MM.1S (cell line): ENCODE data around the gene STAMBP.

Source experiments
- DNase-seq: peaks from one replicate; pipeline ENCODE4 v3.0.0-alpha.2; 2015
- H2AFZ ChIP-seq: fragments of 300-600 bp; sonication (generic); 2 replicates; pipeline ENCODE4 v1.6.0; 2016; ENCODE audit warnings: antibody characterized with exemption, low read length
- H3F3A ChIP-seq: fragments of 300-600 bp; sonication (generic); 2 replicates; pipeline ENCODE4 v1.6.1; 2016; ENCODE audit warnings: mild to moderate bottlenecking, antibody characterized with exemption, low read length, moderate library complexity, mixed read lengths; ENCODE audit not compliant: insufficient read depth
- H3K27ac ChIP-seq: fragments of 300-600 bp; sonication (generic); 2 replicates; pipeline ENCODE4 v1.5.1; 2016; ENCODE audit warnings: mild to moderate bottlenecking, low read length
- H3K27me3 ChIP-seq: fragments of 300-600 bp; sonication (generic); replicated peaks from 2 replicates; pipeline ENCODE4 v1.6.0; 2016; ENCODE audit warnings: low read length; ENCODE audit not compliant: insufficient read depth
- H3K36me3 ChIP-seq: fragments of 300-600 bp; sonication (generic); replicated peaks from 2 replicates; pipeline ENCODE4 v1.6.1; 2016; ENCODE audit warnings: mild to moderate bottlenecking, low read length, mixed read lengths; ENCODE audit not compliant: insufficient read depth
- H3K4me1 ChIP-seq: fragments of 300-600 bp; sonication (generic); 2 replicates; pipeline ENCODE4 v1.6.1; 2016; ENCODE audit warnings: low read length, mixed read lengths
- H3K4me2 ChIP-seq: fragments of 300-600 bp; sonication (generic); 2 replicates; pipeline ENCODE4 v1.6.0; 2016; ENCODE audit warnings: low read depth, low read length
- H3K4me3 ChIP-seq: fragments of 300-600 bp; sonication (generic); 2 replicates; pipeline ENCODE4 v1.5.1; 2016; ENCODE audit warnings: low read length, mixed read lengths
- H3K79me2 ChIP-seq: fragments of 300-600 bp; sonication (generic); 2 replicates; pipeline ENCODE4 v1.6.1; 2016; ENCODE audit warnings: mixed run types, low read length, mixed read lengths
- H3K9ac ChIP-seq: fragments of 300-600 bp; sonication (generic); 2 replicates; pipeline ENCODE4 v1.6.1; 2016; ENCODE audit warnings: low read length, mixed read lengths
- H3K9me2 ChIP-seq: fragments of 300-600 bp; sonication (generic); replicated peaks from 2 replicates; pipeline ENCODE4 v1.6.1; 2016; ENCODE audit warnings: mild to moderate bottlenecking, low read length, mixed read lengths; ENCODE audit not compliant: insufficient read depth
- H3K9me3 ChIP-seq: fragments of 300-600 bp; sonication (generic); replicated peaks from 2 replicates; pipeline ENCODE4 v1.6.1; 2016; ENCODE audit warnings: mild to moderate bottlenecking, low read length, mixed read lengths; ENCODE audit not compliant: insufficient read depth
- H4K20me1 ChIP-seq: fragments of 300-600 bp; sonication (generic); 2 replicates; pipeline ENCODE4 v1.6.1; 2016; ENCODE audit warnings: mild to moderate bottlenecking, low read length, moderate library complexity, mixed read lengths; ENCODE audit not compliant: insufficient read depth
- CTCF ChIP-seq: fragments of 300-600 bp; sonication (generic); IDR thresholded peaks from 2 replicates; pipeline ENCODE4 v1.5.1; 2016; ENCODE audit warnings: antibody characterized with exemption, low read length, mixed read lengths
- EZH2 ChIP-seq: fragments of 300-600 bp; sonication (generic); optimal IDR thresholded peaks from 2 replicates; pipeline ENCODE3; 2017; ENCODE audit warnings: low read depth, mild to moderate bottlenecking, antibody characterized with exemption, low read length, mixed read lengths
- EZH2phosphoT487 ChIP-seq: fragments of 300-600 bp; sonication (generic); IDR thresholded peaks from 2 replicates; pipeline ENCODE4 v1.6.1; 2018; ENCODE audit warnings: antibody characterized with exemption, low read length

STAMBP gene

DNA sequence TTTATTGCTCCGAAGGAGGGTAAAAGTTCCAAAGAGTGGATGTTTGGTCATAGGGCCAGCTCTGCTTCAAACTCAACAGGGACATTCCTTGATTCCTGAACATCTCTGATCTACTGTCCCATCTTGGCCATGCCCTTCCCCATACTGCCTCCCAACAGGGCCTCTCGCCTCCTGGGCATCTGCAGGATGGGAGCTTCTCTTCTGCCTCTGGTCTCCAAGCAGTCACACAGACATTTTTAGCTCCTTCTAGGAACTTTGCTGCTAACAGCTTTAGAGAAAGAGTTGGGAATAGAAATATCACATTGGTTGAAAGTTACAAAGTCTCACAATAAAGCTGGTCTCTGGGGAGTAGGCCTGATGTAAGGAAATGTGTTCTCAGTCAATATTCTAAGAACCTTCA is 88.5 kb downstream of the STAMBP start:
- DNase-seq, result no peak
- Histone ChIP-seq H3K36me3 (no peaks in the 10 kb centered on the region), H3K9me2 (no peaks in the 10 kb centered on the region), H3K4me2 (no peak overlapping the region), H3K4me3 (no peak overlapping the region), H2AFZ (no peak overlapping the region), H3K27ac (no peak overlapping the region), H3K9me3 (no peaks in the 10 kb centered on the region), H3K27me3 (no peaks in the 10 kb centered on the region), H3K9ac (no peak overlapping the region), H3K79me2 (no peaks in the 10 kb centered on the region), H3F3A (no peaks in the 10 kb centered on the region), H4K20me1 (no peaks in the 10 kb centered on the region), H3K4me1 (no peaks in the 10 kb centered on the region)
- no peak for TF ChIP-seq CTCF

- no peak for DNase-seq
- Histone ChIP-seq H3K36me3 (no peaks in the 10 kb centered on the region), H3K27me3 (no peaks in the 10 kb centered on the region), H3F3A (no peaks in the 10 kb centered on the region), H3K9me2 (no peaks in the 10 kb centered on the region), H3K4me2 (no peak overlapping the region), H3K4me1 (no peaks in the 10 kb centered on the region), H3K4me3 (no peak overlapping the region), H3K27ac (no peak overlapping the region), H2AFZ (no peak overlapping the region), H3K9me3 (no peaks in the 10 kb centered on the region), H3K9ac (no peak overlapping the region), H4K20me1 (no peaks in the 10 kb centered on the region), H3K79me2 (no peaks in the 10 kb centered on the region)
- TF ChIP-seq EZH2phosphoT487 (no peak), EZH2 (no peak), CTCF (no peak)
Measured at GRCh38 chr2:73917696-73918207, 89.0 kb downstream of the STAMBP start.

- H3F3A ChIP-seq, result no peaks in the 10 kb centered on the region
- no peak overlapping the region for H3K4me2 ChIP-seq
- H4K20me1 ChIP-seq, result no peaks in the 10 kb centered on the region
- H3K4me3 ChIP-seq, result no peak overlapping the region
- no peaks in the 10 kb centered on the region for H3K79me2 ChIP-seq
- no peak overlapping the region for H3K27ac ChIP-seq
- no peaks in the 10 kb centered on the region for H3K9me2 ChIP-seq
- no peak overlapping the region for H2AFZ ChIP-seq
- 0 out of 2 replicates have a peak, but pooled peaks cover 4% of the 10 kb centered on the region for H3K27me3 ChIP-seq
- H3K36me3 ChIP-seq, result no peaks in the 10 kb centered on the region
- no peak overlapping the region for H3K9ac ChIP-seq
- DNase-seq, result no peak
- TF ChIP-seq EZH2phosphoT487, result no peak
- TF ChIP-seq EZH2, result no peak
- TF ChIP-seq CTCF, result no peak
- H3K9me3 ChIP-seq, result no peaks in the 10 kb centered on the region
- H3K4me1 ChIP-seq, result no peaks in the 10 kb centered on the region
Measured at GRCh38 chr2:73918856-73919255, 90.1 kb downstream of the STAMBP start.
